ENCODE measurements around the gene ANKS1A.

GRCh38 chr6:35088281-35089215, 199.5 kb downstream of the ANKS1A start:
- TF ChIP-seq POLR2A (IDR thresholded peaks at IDR 0.05; ENCODE audit: low read length) (no peak), RAD21 (conservative IDR thresholded peaks at IDR 0.05 in 1 of 2, IDR thresholded peaks at IDR 0.05 in 1 of 2) (no peak), EP300 (IDR thresholded peaks at IDR 0.05) (no peak), CTCF (IDR thresholded peaks at IDR 0.05) (no peak), HDAC2 (IDR thresholded peaks at IDR 0.05) (no peak), RFX5 (IDR thresholded peaks at IDR 0.05) (no peak), REST (IDR thresholded peaks at IDR 0.05) (no peak), ZFP36 (IDR thresholded peaks at IDR 0.05; ENCODE audit: borderline replicate concordance, partially characterized antibody) (no peak), JUN (IDR thresholded peaks at IDR 0.05) (no peak), ZNF302 (CRISPR knock-in tag; IDR thresholded peaks at IDR 0.05) (no peak)
- TF ChIP-seq, protein P1, sequence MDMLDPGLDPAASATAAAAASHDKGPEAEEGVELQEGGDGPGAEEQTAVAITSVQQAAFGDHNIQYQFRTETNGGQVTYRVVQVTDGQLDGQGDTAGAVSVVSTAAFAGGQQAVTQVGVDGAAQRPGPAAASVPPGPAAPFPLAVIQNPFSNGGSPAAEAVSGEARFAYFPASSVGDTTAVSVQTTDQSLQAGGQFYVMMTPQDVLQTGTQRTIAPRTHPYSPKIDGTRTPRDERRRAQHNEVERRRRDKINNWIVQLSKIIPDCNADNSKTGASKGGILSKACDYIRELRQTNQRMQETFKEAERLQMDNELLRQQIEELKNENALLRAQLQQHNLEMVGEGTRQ (IDR thresholded peaks at IDR 0.05): no peak

All from A549 (cell line).